GM20000 (cell line): Measurements from ENCODE around the gene PEMT.

Experiments used
- DNase-seq: peaks from one replicate; pipeline ENCODE4 v3.0.0; 2012; ENCODE audit warnings: low spot score
- TF ChIP-seq, protein P1 (sequence below): IDR thresholded peaks from 2 replicates; pipeline ENCODE4 v1.5.1; 2012; ENCODE audit warnings: mild to moderate bottlenecking, control low read depth; ENCODE audit errors: extremely low read depth, missing control alignments

The PEMT gene

DNA sequence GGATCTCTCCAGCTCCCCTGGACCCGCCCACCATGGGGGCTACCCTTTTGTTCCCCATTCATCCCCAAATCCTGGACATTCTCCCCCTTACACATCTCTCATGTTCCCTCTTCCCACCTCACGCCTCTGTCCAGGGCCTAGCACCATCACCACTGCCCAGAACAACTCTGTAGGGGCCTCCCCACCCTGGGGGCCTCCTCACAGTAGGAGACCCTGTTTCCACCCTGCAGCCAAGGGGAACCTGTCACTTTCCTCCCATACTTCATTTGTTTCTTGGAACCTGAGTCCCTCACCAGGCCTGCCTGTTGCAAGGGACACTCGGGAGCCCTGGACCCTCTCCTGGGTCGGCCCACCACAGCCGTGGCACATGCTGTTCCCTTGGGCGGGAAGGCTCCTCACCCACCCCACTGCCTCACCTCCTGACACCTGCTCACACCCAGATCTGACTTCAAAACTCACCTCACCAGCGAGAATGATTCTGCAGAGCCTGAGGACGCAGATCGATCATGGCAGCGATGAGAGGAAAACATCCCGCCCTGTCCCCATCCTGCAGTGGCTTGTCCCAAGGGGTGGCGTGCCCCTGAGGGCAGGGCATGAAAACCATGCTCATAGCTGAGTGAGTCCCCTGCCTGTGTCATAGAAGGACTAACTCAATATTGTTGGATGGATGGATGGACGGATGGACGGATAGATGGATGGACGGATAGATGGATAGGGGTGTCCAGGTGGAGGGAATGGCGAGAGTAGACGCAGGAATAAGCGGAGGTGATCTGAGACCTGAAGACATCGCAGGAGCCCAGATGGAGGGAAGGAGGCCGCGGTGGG is 88.6 kb downstream of the PEMT start:
- no peak for DNase-seq
- TF ChIP-seq, protein P1, sequence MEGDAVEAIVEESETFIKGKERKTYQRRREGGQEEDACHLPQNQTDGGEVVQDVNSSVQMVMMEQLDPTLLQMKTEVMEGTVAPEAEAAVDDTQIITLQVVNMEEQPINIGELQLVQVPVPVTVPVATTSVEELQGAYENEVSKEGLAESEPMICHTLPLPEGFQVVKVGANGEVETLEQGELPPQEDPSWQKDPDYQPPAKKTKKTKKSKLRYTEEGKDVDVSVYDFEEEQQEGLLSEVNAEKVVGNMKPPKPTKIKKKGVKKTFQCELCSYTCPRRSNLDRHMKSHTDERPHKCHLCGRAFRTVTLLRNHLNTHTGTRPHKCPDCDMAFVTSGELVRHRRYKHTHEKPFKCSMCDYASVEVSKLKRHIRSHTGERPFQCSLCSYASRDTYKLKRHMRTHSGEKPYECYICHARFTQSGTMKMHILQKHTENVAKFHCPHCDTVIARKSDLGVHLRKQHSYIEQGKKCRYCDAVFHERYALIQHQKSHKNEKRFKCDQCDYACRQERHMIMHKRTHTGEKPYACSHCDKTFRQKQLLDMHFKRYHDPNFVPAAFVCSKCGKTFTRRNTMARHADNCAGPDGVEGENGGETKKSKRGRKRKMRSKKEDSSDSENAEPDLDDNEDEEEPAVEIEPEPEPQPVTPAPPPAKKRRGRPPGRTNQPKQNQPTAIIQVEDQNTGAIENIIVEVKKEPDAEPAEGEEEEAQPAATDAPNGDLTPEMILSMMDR = no peak

DNA sequence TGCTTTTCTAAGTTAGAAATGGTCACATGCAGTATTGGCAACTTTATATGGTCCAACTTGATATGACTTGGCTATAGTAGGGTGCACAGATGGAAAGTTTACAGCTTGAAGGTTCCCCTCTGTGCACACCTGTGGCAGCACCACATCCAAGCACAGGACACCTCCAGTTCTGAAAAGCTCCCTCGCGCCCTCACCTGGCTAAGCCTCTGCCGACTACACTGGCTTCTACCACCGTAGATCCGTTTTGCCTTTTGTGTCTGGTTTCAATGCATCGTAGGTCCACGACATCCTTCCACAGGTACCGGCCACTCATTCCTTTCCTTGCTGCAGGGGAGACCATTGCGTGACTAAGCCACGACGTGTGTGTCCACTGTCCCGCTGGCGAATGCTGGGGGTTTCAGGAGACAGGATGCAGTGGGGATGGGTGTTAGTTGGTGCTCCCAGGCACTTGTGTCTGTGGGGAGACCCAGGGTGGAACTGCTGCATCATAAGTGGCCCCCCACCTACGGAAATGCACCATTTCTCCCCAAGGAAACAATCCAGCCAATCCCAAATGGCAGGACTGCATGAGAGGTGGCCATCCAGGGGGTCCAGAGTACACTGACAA is 90.4 kb downstream of the PEMT start:
- DNase-seq = no peak

DNA sequence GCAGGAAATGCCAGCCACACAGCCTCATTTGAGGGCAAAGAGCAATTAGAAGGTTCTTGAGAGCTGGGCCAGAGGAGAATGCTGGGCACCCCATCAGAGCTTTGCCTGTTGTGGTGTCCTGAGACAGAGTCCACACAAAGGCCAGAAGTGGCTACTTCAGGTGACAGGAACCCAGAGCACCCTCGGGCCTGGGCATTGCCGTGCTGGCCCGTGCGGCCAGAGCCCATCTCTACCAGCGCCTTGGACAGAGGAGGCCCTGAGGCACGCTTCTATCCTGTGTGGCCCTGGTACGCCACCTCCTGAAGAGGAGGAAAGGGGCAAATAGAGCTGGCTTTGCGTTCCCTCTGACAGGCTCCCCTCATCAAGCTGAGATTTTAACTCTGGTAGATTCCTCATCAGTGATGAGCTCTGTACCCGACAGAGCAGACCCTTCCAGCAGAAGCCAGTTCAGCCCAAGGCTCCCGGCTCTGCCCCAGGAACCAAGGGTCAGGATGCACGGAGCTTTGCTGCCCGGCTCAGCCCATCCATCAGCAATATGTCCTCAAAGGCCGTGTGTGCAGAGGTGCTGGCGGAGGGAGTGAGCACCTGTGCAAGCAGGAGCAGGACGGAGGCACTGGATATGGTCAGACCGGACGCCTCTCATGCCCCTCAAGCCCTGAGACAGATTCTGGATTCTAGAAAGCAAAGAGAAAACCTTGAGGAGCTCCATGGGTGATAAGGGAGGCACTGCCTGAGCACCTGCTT is 91.9 kb downstream of the PEMT start:
- TF ChIP-seq, protein P1 = no peak
- no peak for DNase-seq

More for the DNA sequence above, 90.4 kb downstream of the PEMT start:
- TF ChIP-seq, protein P1 = no peak

DNA sequence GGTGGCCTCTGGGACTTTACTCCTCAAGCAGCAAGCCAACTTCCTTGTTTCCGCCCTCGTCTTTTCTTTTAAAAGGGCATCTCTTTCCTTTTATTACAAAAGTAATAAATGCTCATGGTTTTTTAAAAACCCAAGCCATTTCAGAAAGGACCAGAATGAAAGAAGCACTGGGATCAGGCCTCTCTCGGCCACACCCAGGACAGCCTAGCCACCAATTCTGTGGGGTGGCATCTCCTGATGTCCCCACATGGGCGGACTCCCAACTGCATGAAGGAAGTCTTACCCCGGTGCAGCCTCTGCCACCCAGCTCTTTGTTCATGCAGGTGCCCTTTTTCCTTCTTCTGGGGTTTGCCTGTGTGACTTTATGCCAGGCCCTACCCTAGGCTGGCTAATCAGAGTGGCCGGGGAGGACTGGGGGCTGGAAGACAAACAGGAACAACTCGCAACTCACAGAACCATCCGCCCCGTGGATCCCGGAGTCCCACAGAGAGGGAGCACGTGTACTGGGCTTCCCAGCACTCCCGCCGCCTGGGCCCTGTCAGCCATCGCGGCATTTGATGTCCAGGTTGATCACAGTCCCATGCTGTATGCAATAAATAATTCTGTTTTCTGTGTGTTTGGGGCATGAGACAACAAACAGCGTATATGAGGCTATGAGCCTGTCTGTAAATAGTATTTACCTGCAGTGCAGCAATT is 92.8 kb downstream of the PEMT start:
- TF ChIP-seq, protein P1 = no peak
- DNase-seq = no peak

DNA sequence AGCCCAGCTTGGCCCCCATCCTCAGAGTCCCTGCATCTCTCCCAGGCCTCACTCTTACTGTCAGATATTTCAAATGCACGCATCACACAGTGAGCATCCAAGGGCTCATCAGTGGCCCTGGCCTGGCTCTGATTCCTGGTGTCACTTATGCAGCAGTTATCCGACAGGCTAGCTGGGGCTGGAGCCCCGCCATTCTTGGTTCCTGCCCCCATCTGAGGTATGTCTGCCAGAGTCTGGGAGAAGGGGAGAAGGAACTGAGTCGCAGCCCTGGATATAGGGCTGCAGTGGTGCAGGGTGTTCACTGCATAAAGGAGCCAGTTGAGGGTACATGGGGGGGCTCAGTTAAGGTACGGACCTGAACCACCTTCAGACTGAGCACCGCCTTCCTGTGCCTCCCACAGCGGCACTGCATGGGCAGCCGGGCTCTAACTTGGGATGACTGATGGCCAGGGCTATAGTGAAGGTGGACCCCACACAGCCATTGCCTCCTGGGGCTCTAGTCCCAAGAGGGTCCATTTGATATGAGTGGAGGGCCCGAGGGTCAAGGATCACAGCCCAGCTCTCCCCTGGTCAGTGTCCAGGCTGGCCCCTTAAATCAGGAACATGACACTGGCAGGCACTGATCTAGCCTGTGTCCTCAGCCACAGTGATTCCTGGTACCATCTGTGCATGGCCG is 93.5 kb downstream of the PEMT start:
- TF ChIP-seq, protein P1 = no peak
- DNase-seq = no peak

DNA sequence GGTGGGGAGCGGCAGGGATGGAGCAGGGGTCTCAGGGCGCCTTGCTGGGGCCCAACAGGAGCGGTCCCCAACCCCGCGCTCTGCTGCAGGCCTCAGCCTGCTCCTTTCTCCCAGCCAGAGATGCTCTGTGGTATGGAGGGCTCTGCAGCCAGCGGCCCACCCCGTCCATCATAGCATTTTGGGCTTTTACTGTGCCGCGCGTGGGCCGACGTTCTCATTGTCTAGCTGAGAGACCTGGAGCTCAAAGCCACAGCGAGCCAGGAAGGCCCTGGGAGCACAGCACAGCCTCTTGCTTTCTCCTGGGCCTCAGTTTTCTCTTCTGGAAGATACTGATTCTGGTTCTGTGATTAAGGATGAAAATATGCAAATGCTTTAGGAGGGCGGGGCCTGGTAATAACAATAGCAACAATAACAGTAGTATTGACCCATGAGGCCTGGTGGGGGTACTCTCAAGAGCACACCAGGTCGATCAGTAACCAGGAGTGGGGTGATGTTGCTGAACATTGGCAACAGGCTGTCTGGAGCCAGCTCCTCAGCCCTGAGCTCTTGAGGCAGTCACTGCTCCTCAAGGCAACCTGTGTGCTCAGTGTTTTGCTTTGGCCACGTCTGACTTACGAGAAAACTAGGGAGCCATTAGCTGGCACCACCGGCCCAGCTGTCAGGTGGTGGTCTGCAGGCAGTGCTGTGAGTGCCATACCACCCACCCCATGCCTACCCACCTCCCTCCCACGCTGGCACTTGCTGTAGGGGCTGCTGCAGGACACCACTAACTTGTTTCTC is 94.3 kb downstream of the PEMT start:
- DNase-seq = no peak
- TF ChIP-seq, protein P1 = no peak
